ENCODE data around the gene MATCAP1. TPM values are rescaled to one million over a fixed set of nuclear protein-coding genes. Genes with fewer than 3 reads are reported as not detected.

MATCAP1 gene
- total RNA-seq, 1 experiment from 2014 or later, result 51.2 TPM

GRCh38 chr16:67183284-67183626, 508 bp downstream of the MATCAP1 start:
- no peaks in the 10 kb centered on the region; a peak in 1 of 5 replicates for H3K9me3 Mint-ChIP-seq
- no peak overlapping the region for H3K14ac ChIP-seq (ENCODE audit: insufficient read depth, low read length)
- H3K27ac Mint-ChIP-seq, result no peak overlapping the region
- H2BK5ac ChIP-seq (ENCODE audit: insufficient read length, low read length), result no peak overlapping the region
- H3K4me1 ChIP-seq (ENCODE audit: insufficient read depth, low read length), result peaks cover 6% of the 10 kb centered on the region; the same call in 1 of the 2 replicates
- peak overlapping the region; percentile 75 for H3K4me2 ChIP-seq (ENCODE audit: insufficient read depth, insufficient read length, low read length)
- peaks cover 4% of the 10 kb centered on the region; the same call in 1 of the 2 replicates for H3K27me3 ChIP-seq (ENCODE audit: insufficient read depth, low read length)
- H3K4ac ChIP-seq (ENCODE audit: low read depth, low read length), result no peak overlapping the region
- H3K79me1 ChIP-seq (ENCODE audit: insufficient read depth, low read depth, low read length, poor library complexity, severe bottlenecking), result no peaks in the 10 kb centered on the region
- H3T11ph ChIP-seq (ENCODE audit: low read length), result no peak overlapping the region
- no CpG with 5 or more reads among the region's 11 CpGs for WGBS (ENCODE audit: extremely low coverage, insufficient read length, low lambda C conversion rate)
- H2BK12ac ChIP-seq (ENCODE audit: insufficient read length, low read depth, low read length), result no peak overlapping the region
- H4K91ac ChIP-seq (ENCODE audit: insufficient read length, low read depth, low read length), result no peak overlapping the region
- no peak overlapping the region for H4K5ac ChIP-seq (ENCODE audit: insufficient read length, low read depth, low read length)
- peaks cover 0 to 5% (median 0%) of the 10 kb centered on the region in 3 experiments; a peak in 1 of 7 replicates for H3K36me3 Mint-ChIP-seq (ENCODE audit: insufficient read depth in 1 of 3, low read depth in 3 of 3)
- no peak for DNase-seq
- H3K4me1 Mint-ChIP-seq, result peaks cover 20 to 21% of the 10 kb centered on the region in 2 experiments
- H2AFZ ChIP-seq (ENCODE audit: low read length), result no peak overlapping the region
- H2BK120ac ChIP-seq (ENCODE audit: low read depth, low read length, poor library complexity, severe bottlenecking), result no peak overlapping the region
- H2BK15ac ChIP-seq (ENCODE audit: low read depth, low read length), result no peak overlapping the region
- H2AK5ac ChIP-seq (ENCODE audit: insufficient read length, low read length), result no peak overlapping the region
- H3K27ac ChIP-seq (ENCODE audit: insufficient read length, low read depth, low read length), result no peak overlapping the region
- H3K9ac ChIP-seq (ENCODE audit: extremely low read depth, insufficient read length, low read length), result peak overlapping the region; percentile 12
- peaks cover 32% of the 10 kb centered on the region for H3K27me3 Mint-ChIP-seq (ENCODE audit: low read depth)
- no peak overlapping the region for H2BK20ac ChIP-seq (ENCODE audit: low read depth, low read length, poor library complexity, severe bottlenecking)
- H4K8ac ChIP-seq (replicated peaks; ENCODE audit: insufficient read length, low read depth, low read length), result no peak overlapping the region
- H3K23me2 ChIP-seq (ENCODE audit: insufficient read length, low read depth, low read length, poor library complexity, severe bottlenecking), result peaks cover 17% of the 10 kb centered on the region
- TF ChIP-seq, protein P1, sequence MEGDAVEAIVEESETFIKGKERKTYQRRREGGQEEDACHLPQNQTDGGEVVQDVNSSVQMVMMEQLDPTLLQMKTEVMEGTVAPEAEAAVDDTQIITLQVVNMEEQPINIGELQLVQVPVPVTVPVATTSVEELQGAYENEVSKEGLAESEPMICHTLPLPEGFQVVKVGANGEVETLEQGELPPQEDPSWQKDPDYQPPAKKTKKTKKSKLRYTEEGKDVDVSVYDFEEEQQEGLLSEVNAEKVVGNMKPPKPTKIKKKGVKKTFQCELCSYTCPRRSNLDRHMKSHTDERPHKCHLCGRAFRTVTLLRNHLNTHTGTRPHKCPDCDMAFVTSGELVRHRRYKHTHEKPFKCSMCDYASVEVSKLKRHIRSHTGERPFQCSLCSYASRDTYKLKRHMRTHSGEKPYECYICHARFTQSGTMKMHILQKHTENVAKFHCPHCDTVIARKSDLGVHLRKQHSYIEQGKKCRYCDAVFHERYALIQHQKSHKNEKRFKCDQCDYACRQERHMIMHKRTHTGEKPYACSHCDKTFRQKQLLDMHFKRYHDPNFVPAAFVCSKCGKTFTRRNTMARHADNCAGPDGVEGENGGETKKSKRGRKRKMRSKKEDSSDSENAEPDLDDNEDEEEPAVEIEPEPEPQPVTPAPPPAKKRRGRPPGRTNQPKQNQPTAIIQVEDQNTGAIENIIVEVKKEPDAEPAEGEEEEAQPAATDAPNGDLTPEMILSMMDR (conservative IDR thresholded peaks at IDR 0.05), result no peak
- H4K20me1 ChIP-seq (ENCODE audit: control insufficient read depth, insufficient read depth, insufficient read length), result no peaks in the 10 kb centered on the region
- no peaks in the 10 kb centered on the region for H3K79me2 ChIP-seq (ENCODE audit: insufficient read depth, low read length)
- H3K56ac ChIP-seq (ENCODE audit: insufficient read length, low read depth, low read length), result no peak overlapping the region
- no peaks in the 10 kb centered on the region for H3K9me3 ChIP-seq (ENCODE audit: control insufficient read depth, low read depth, low read length)
- no peak overlapping the region for H3K4me3 Mint-ChIP-seq
- H3K23ac ChIP-seq (ENCODE audit: insufficient read length, low read depth, low read length), result no peak overlapping the region
- H3K18ac ChIP-seq (ENCODE audit: insufficient read length, low read depth, low read length), result no peak overlapping the region

Measured in H9 (cell line).